ENCODE data around the gene PMS2.

- no peak for TF ChIP-seq CTCF (IDR thresholded peaks at IDR 0.05)
- TF ChIP-seq EZH2 (IDR thresholded peaks at IDR 0.05; ENCODE audit: borderline replicate concordance, insufficient read depth, low read depth, low read length, poor library complexity, severe bottlenecking) = no peak
Observed at GRCh38 chr7:6056616-6057015, 47.8 kb upstream of the PMS2 start.

All from B cell (primary cell).